Activated CD8-positive, alpha-beta T cell treated with anti-CD3 and anti-CD28 coated beads for 36 hours (primary cell): ENCODE results near the gene RCBTB1. TPM values are rescaled to one million over a fixed set of nuclear protein-coding genes. Genes with fewer than 3 reads are reported as not detected.
"Not testable (repeated sequence)": the region's sequence is repeated elsewhere in the genome, so short reads cannot be mapped to it uniquely, and the experiment has no call there.

ENCODE experiments used
- ATAC-seq: fragments of 200-7000 bp; cut with Tn5 transposase; one replicate; pipeline ENCODE4 v1.10.0; 2021; ENCODE audit warnings: mild to moderate bottlenecking, moderate library complexity
- CTCF ChIA-PET: fragments of 350-600 bp; sonication (Branson Sonifier 250); formaldehyde crosslinking; loops from one replicate; lab custom pipeline; 2021; ENCODE audit warnings: antibody characterized with exemption; lab: Charles Lee
- POLR2A ChIA-PET: fragments of 350-600 bp; sonication (Branson Sonifier 250); formaldehyde crosslinking; loops from one replicate; lab custom pipeline; 2021; ENCODE audit warnings: antibody characterized with exemption; lab: Charles Lee
- DNase-seq: peaks from one replicate; pipeline ENCODE4 v3.0.0-alpha.2; 2020
- H3K27ac Mint-ChIP-seq: one replicate; pipeline ENCODE4 v1.8.0; 2021; ENCODE audit warnings: mild to moderate bottlenecking, mixed read lengths
- H3K27me3 Mint-ChIP-seq: one replicate; pipeline ENCODE4 v1.8.0; 2021; ENCODE audit warnings: mixed read lengths
- H3K36me3 Mint-ChIP-seq: one replicate; pipeline ENCODE4 v1.8.0; 2021; ENCODE audit warnings: low read depth, mixed read lengths
- H3K4me1 Mint-ChIP-seq: one replicate; pipeline ENCODE4 v1.8.0; 2021; ENCODE audit warnings: low read depth, mixed read lengths
- H3K4me3 Mint-ChIP-seq: one replicate; pipeline ENCODE4 v1.8.0; 2021; ENCODE audit warnings: mild to moderate bottlenecking, moderate library complexity, mixed read lengths
- H3K9me3 Mint-ChIP-seq: one replicate; pipeline ENCODE4 v1.8.0; 2021; ENCODE audit warnings: mixed read lengths
- CTCF ChIP-seq: fragments of 200-600 bp; IDR thresholded peaks from one replicate; pipeline ENCODE4 v1.8.0; 2022; ENCODE audit warnings: antibody characterized with exemption, mild to moderate bottlenecking
- intact Hi-C: fragments of 100-400 bp; cut with micrococcal nuclease; formaldehyde crosslinking; loops from one replicate; pipeline ENCODE4 v1.10.0; 2022
- total RNA-seq, 2 experiments: library from RNA; stranded (reverse); gene quantifications; one replicate each; pipeline ENCODE4 v1.2.3, GENCODE V29; 2021

Gene RCBTB1
- total RNA-seq, 2 experiments from 2014 or later = 14.2 to 14.6 TPM

GRCh38 chr13:49569993-49570689, 15.2 kb downstream of the RCBTB1 start:
- CTCF ChIA-PET = interaction anchor here (1.0 kb wide), 1 partner anchor 37 kb away, joined by 6 read pairs; no protein-coding TSS in a partner anchor
- TF ChIP-seq CTCF = no peak
- Mint-ChIP-seq H3K4me3 (no peak overlapping the region), H3K36me3 (peaks cover 8% of the 10 kb centered on the region), H3K4me1 (peaks cover 22% of the 10 kb centered on the region), H3K27ac (peak overlapping the region; percentile 57), H3K27me3 (no peaks in the 10 kb centered on the region), H3K9me3 (no peaks in the 10 kb centered on the region)
- intact Hi-C loops = no loop called here
- peak; percentile 35 for DNase-seq
- POLR2A ChIA-PET = interaction anchor here (0.7 to 0.9 kb wide), 2 partner anchors 16 to 19 kb away, joined by 3 read pairs; no protein-coding TSS in a partner anchor
- ATAC-seq = peak; percentile 90

- peaks cover 22% of the 10 kb centered on the region for H3K4me1 Mint-ChIP-seq
- no peaks in the 10 kb centered on the region for H3K27me3 Mint-ChIP-seq
- POLR2A ChIA-PET = no interaction called here
- intact Hi-C loops = no loop called here
- H3K27ac Mint-ChIP-seq = no peak overlapping the region
- H3K36me3 Mint-ChIP-seq = peaks cover 14% of the 10 kb centered on the region
- no peak for ATAC-seq
- no peak for TF ChIP-seq CTCF
- H3K4me3 Mint-ChIP-seq = no peak overlapping the region
- CTCF ChIA-PET = no interaction called here
- no peak for DNase-seq
- no peaks in the 10 kb centered on the region for H3K9me3 Mint-ChIP-seq
Measured at GRCh38 chr13:49567491-49567890, 17.9 kb downstream of the RCBTB1 start.

- Mint-ChIP-seq H3K36me3 (peaks cover 14% of the 10 kb centered on the region), H3K4me1 (peaks cover 16% of the 10 kb centered on the region), H3K9me3 (no peaks in the 10 kb centered on the region), H3K27me3 (no peaks in the 10 kb centered on the region), H3K4me3 (no peak overlapping the region), H3K27ac (no peak overlapping the region)
- ATAC-seq = no peak
- intact Hi-C loops = no loop called here
- CTCF ChIA-PET = no interaction called here
- no peak for TF ChIP-seq CTCF
- no peak for DNase-seq
- POLR2A ChIA-PET = interaction anchor here (0.6 kb wide), 1 partner anchor 240 kb away, joined by 3 read pairs; no protein-coding TSS in a partner anchor
Measured at GRCh38 chr13:49566461-49566860, 18.9 kb downstream of the RCBTB1 start.

- Mint-ChIP-seq H3K4me1 (peaks cover 13% of the 10 kb centered on the region), H3K36me3 (peaks cover 14% of the 10 kb centered on the region)
- CTCF ChIA-PET, H3K4me3 Mint-ChIP-seq, intact Hi-C loops, ATAC-seq, H3K9me3 Mint-ChIP-seq, POLR2A ChIA-PET, DNase-seq, H3K27me3 Mint-ChIP-seq, H3K27ac Mint-ChIP-seq: not testable (repeated sequence)
Measured at GRCh38 chr13:49565461-49565860, 19.9 kb downstream of the RCBTB1 start.

- Mint-ChIP-seq H3K27me3 (no peaks in the 10 kb centered on the region), H3K36me3 (peaks cover 26% of the 10 kb centered on the region), H3K9me3 (peaks cover 2% of the 10 kb centered on the region), H3K4me3 (no peak overlapping the region), H3K4me1 (peaks cover 4% of the 10 kb centered on the region), H3K27ac (no peak overlapping the region)
- no peak for TF ChIP-seq CTCF
- CTCF ChIA-PET = no interaction called here
- DNase-seq = no peak
- POLR2A ChIA-PET = no interaction called here
- ATAC-seq = no peak
- intact Hi-C loops = no loop called here
Measured at GRCh38 chr13:49563516-49563915, 21.8 kb downstream of the RCBTB1 start.
